K562 (cell line): ENCODE data around the gene ALDOB. TPM values are rescaled to one million over a fixed set of nuclear protein-coding genes. Genes with fewer than 3 reads are reported as not detected.
A peak's percentile ranks its signal among the peaks of the same experiment; 100 is the strongest.

ENCODE experiments used
- ATAC-seq: fragments of 200-7000 bp; cut with Tn5 transposase; 3 replicates; pipeline ENCODE4 v1.9.1; 2020; ENCODE audit warnings: moderate library complexity
- BruUV-seq: library from RNA; stranded (reverse); fragments of 400-500 nt; replicated peaks from 2 replicates; lab custom pipeline; 2021; lab: Mats Ljungman, UMichigan
- CTCF ChIA-PET: fragments of 300-600 bp; formaldehyde crosslinking; extraction: SDS; loops from one replicate; lab custom pipeline; 2021; ENCODE audit warnings: low intra/inter-chr PET ratio; lab: Yijun Ruan, JAX
- POLR2A ChIA-PET: fragments of 300-600, 350-650 bp; sonication (Branson Sonifier 250); formaldehyde crosslinking; extraction: SDS; loops from one replicate; lab custom pipeline; 2021; ENCODE audit warnings: antibody characterized with exemption, inconsistent platforms; lab: Yijun Ruan, JAX
- DNase-seq, 4 experiments: peaks; one replicate each; pipeline versions ENCODE4 v3.0.0 to v3.0.0-alpha.2; 2011 to 2018; ENCODE audit warnings: low spot score in 3 of 4, mixed read lengths in 3 of 4; ENCODE audit errors: extremely low read depth in 1 of 4
- FAIRE-seq: peaks from 2 replicates; lab custom pipeline; 2011; peaks lifted over from hg19 to GRCh38; lab: Jason Lieb, UNC
- H2AFZ ChIP-seq: 2 replicates; pipeline ENCODE4 v1.6.0; 2011; ENCODE audit warnings: low read depth, low read length, control low read depth, inconsistent platforms
- H3K27ac ChIP-seq: fragments of 200-600 bp; 3 replicates; pipeline ENCODE4 v1.8.0; 2011; ENCODE audit warnings: low read depth, mild to moderate bottlenecking, control low read depth, inconsistent platforms, low read length, moderate library complexity, mixed read lengths; ENCODE audit errors: extremely low read depth
- H3K27me3 ChIP-seq, 2 experiments: fragments of 300-600 bp in 1 of 2; 2 replicates in 1 of 2; 3 replicates in 1 of 2; pipeline versions ENCODE4 v1.6.0 to v1.8.0; 2011; ENCODE audit warnings: inconsistent platforms in 2 of 2, low read length in 2 of 2, mild to moderate bottlenecking in 1 of 2, mixed read lengths in 1 of 2, moderate library complexity in 1 of 2; ENCODE audit not compliant: control insufficient read depth in 2 of 2, insufficient read depth in 2 of 2
- H3K36me3 ChIP-seq: fragments of 300-600 bp; 3 replicates; pipeline ENCODE4 v1.8.0; 2011; ENCODE audit warnings: mild to moderate bottlenecking, low read length, inconsistent platforms; ENCODE audit not compliant: control insufficient read depth, insufficient read depth
- H3K4me1 ChIP-seq, 2 experiments: fragments of 200-600 bp in 1 of 2; replicated peaks in 1 of 2; 2 replicates in 1 of 2; 3 replicates in 1 of 2; pipeline versions ENCODE4 v1.5.1 to v1.8.0; 2011; ENCODE audit warnings: inconsistent platforms in 2 of 2, low read length in 2 of 2, mild to moderate bottlenecking in 1 of 2, mixed read lengths in 1 of 2, moderate library complexity in 1 of 2; ENCODE audit not compliant: control insufficient read depth in 2 of 2, insufficient read depth in 2 of 2
- H3K4me2 ChIP-seq: 2 replicates; pipeline ENCODE4 v1.6.1; 2011; ENCODE audit warnings: low read length, control low read depth, inconsistent platforms, mixed read lengths; ENCODE audit not compliant: insufficient read depth
- H3K4me3 ChIP-seq: fragments of 200-600 bp; sonication (generic), shearing (Covaris generic); 2 replicates; pipeline ENCODE4 v1.5.1; 2016; ENCODE audit warnings: control low read depth, inconsistent platforms
- H3K79me2 ChIP-seq: fragments of 200-600 bp; 3 replicates; pipeline ENCODE4 v1.8.0; 2011; ENCODE audit warnings: low read length, inconsistent platforms; ENCODE audit not compliant: control insufficient read depth, insufficient read depth
- H3K9ac ChIP-seq, 2 experiments: 2 replicates each; pipeline versions ENCODE4 v1.6.0 to v1.6.1; 2011; ENCODE audit warnings: low read depth in 2 of 2, low read length in 2 of 2, control low read depth in 1 of 2, inconsistent platforms in 1 of 2, mild to moderate bottlenecking in 1 of 2, mixed read lengths in 1 of 2; ENCODE audit not compliant: insufficient read depth in 1 of 2
- H3K9me1 ChIP-seq: one replicate; pipeline ENCODE4 v1.6.0; 2011; ENCODE audit warnings: inconsistent platforms, mild to moderate bottlenecking, low read length, moderate library complexity; ENCODE audit not compliant: control insufficient read depth, insufficient read depth
- H3K9me3 ChIP-seq: replicated peaks from 2 replicates; pipeline ENCODE4 v1.5.1; 2011; ENCODE audit warnings: low read depth, low read length, inconsistent platforms; ENCODE audit not compliant: control insufficient read depth, insufficient read depth
- H4K20me1 ChIP-seq: replicated peaks from 2 replicates; pipeline ENCODE4 v1.6.1; 2011; ENCODE audit warnings: low read length, inconsistent platforms, mixed read lengths; ENCODE audit not compliant: control insufficient read depth, insufficient read depth
- GTF2B ChIP-seq: IDR thresholded peaks from 2 replicates; pipeline ENCODE4 v1.6.1; 2011; ENCODE audit not compliant: insufficient read length; ENCODE audit errors: extremely low read depth
- MCM5 ChIP-seq: fragments of 450-650 bp; IDR thresholded peaks from 2 replicates; pipeline ENCODE4 v1.6.1; 2016; ENCODE audit warnings: low read depth
- PHB2 ChIP-seq: fragments of 450-650 bp; IDR thresholded peaks from 2 replicates; pipeline ENCODE4 v1.6.1; 2017; ENCODE audit warnings: low read depth
- ZBED1 ChIP-seq: IDR thresholded peaks from 2 replicates; pipeline ENCODE4 v1.6.1; 2014
- ZNF57 ChIP-seq: fragments of 450-650 bp; formaldehyde crosslinking; IDR thresholded peaks from 2 replicates; pipeline ENCODE4 v1.4.0; 2020; ENCODE audit warnings: mild to moderate bottlenecking, moderate library complexity
- WGBS: fragments of 100-300 bp; shearing (Covaris generic); methylation state at CpG from one replicate; pipeline ENCODE4 v1.1.6; 2016; ENCODE audit warnings: low coverage, mixed read lengths; ENCODE audit not compliant: insufficient coverage; ENCODE audit errors: missing lambda C conversion rate; 5-methylcytosine and 5-hydroxymethylcytosine counted together
- in situ Hi-C: fragments of 300-500 bp; cut with MboI; formaldehyde crosslinking; loops from 4 replicates; pipeline ENCODE4 v1.15.0; 2018; ENCODE audit warnings: inconsistent platforms, mixed read lengths
- intact Hi-C: fragments of 100-400 bp; cut with micrococcal nuclease; formaldehyde crosslinking; loops from 2 replicates; pipeline ENCODE4 v1.14.2; 2022
- polyA plus RNA-seq, 8 experiments: library from polyadenylated mRNA; depleted of rRNA in 4 of 8; stranded (reverse) in 5 of 8; unstranded in 3 of 8; fragments of >200 nt; fragmentation: Nextera tagmentation in 2 of 8; fragmentation: Illumina TruSeq in 1 of 8; extraction: Ambion mirVana in 2 of 8; extraction: Trizol in 1 of 8; gene quantifications; 2 replicates each; pipeline versions ENCODE4 v1.2.1 to v1.2.3, GENCODE V29; 2011 to 2014; ENCODE audit warnings: inconsistent platforms in 1 of 8, missing spikeins in 1 of 8
- total RNA-seq, 7 experiments: library from RNA; depleted of rRNA in 6 of 7; stranded (reverse); fragments of >200 nt in 6 of 7; fragmentation: Illumina TruSeq in 2 of 7; extraction: Trizol in 2 of 7; gene quantifications; 2 replicates each; pipeline versions ENCODE4 v1.2.1 to v1.2.3, GENCODE V29; 2011 to 2021; ENCODE audit warnings: low replicate concordance in 1 of 7
- TF ChIP-seq, protein P1 (sequence below): fragments of 450-650 bp; formaldehyde crosslinking; IDR thresholded peaks from 2 replicates; pipeline ENCODE4 v1.4.0; 2020; ENCODE audit warnings: mild to moderate bottlenecking, moderate library complexity

The ALDOB gene
- total and polyA plus RNA-seq, 9 of the 15 experiments (the other 6 are each of a cell fraction or from before 2014, with no cell fraction given), result 0.80 TPM; not detected in 8

DNA sequence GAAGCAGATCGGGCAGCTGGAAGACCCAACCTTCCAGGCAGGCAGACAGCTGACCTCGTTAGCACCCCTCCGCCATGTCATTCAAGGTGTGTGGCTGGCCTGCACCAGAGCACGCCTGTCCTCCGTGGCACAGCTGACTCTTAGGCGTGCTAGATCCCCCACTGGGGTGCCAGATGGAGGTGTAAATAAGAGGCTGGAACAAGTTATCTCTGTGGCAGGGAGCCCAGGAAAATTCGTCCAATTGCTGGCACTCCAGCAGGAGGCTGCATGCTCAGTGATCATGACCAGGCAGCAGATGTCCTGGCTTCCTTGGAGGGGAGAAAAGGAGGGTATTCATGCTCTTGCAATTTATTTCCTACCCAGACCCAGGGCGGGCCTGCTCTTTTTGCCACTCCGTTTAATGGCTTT is 7.8 kb upstream of the ALDOB start:
- Histone ChIP-seq H3K4me2 (no peak overlapping the region), H3K27ac (no peak overlapping the region), H4K20me1 (no peaks in the 10 kb centered on the region), H3K9me3 (no peaks in the 10 kb centered on the region), H3K9ac (0 out of 4 replicates have a peak overlapping the region, but pooled peaks of 1 of the 2 experiments have one; percentile 19), H3K36me3 (no peaks in the 10 kb centered on the region), H3K27me3 (peaks cover 0 to 8% of the 10 kb centered on the region in 2 experiments; a peak in 1 of 5 replicates), H3K9me1 (no peaks in the 10 kb centered on the region), H3K4me1 (no peaks in the 10 kb centered on the region), H3K4me3 (no peak overlapping the region), H2AFZ (no peak overlapping the region), H3K79me2 (no peaks in the 10 kb centered on the region)
- CTCF ChIA-PET, result no interaction called here
- 21% methylated on average over 9 of the region's 9 CpGs for WGBS
- no peak for TF ChIP-seq ZBED1
- TF ChIP-seq PHB2, result no peak
- TF ChIP-seq, protein P1, sequence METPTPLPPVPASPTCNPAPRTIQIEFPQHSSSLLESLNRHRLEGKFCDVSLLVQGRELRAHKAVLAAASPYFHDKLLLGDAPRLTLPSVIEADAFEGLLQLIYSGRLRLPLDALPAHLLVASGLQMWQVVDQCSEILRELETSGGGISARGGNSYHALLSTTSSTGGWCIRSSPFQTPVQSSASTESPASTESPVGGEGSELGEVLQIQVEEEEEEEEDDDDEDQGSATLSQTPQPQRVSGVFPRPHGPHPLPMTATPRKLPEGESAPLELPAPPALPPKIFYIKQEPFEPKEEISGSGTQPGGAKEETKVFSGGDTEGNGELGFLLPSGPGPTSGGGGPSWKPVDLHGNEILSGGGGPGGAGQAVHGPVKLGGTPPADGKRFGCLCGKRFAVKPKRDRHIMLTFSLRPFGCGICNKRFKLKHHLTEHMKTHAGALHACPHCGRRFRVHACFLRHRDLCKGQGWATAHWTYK, result no peak
- no peak for TF ChIP-seq GTF2B
- TF ChIP-seq MCM5, result no peak
- TF ChIP-seq ZNF57, result no peak
- DNase-seq (no peak), ATAC-seq (0 out of 3 replicates have a peak, but pooled peaks have one; percentile 38), FAIRE-seq (no peak)
- POLR2A ChIA-PET, result no interaction called here
- BruUV-seq, result no TSS peak
- intact Hi-C loops, result no loop called here
- in situ Hi-C loops, result no loop called here
